Adrenal gland (tissue), 12 donors: ENCODE data around the gene MYH3. TPM values are rescaled to one million over a fixed set of nuclear protein-coding genes. Genes with fewer than 3 reads are reported as not detected.
A peak's percentile ranks its signal among the peaks of the same experiment; 100 is the strongest.

Experiments used
- DNase-seq, 7 donors: peaks; one replicate each; pipeline ENCODE4 v3.0.0-alpha.2; 2019 to 2020
- H3K27ac ChIP-seq, 5 donors: fragments of 200-600 bp; sonication (generic) in 4 of 5; 1 replicate in 3 of 5; 2 replicates in 2 of 5; pipeline versions ENCODE4 v1.5.1 to v1.8.0; 2016 to 2020; ENCODE audit warnings: mild to moderate bottlenecking in 1 of 5
- H3K27me3 ChIP-seq: fragments of 200-600 bp; 2 replicates; pipeline ENCODE4 v1.8.0; 2021
- H3K36me3 ChIP-seq, 2 donors: fragments of 200-600 bp; replicated peaks in 1 of 2; 1 replicate in 1 of 2; 2 replicates in 1 of 2; pipeline versions ENCODE4 v1.5.1 to v1.8.0; 2018 to 2022
- H3K4me1 ChIP-seq, 2 donors: fragments of 200-600 bp; replicated peaks in 1 of 2; 1 replicate in 1 of 2; 2 replicates in 1 of 2; pipeline versions ENCODE4 v1.5.1 to v1.8.0; 2018 to 2021
- H3K4me3 ChIP-seq, 4 donors: fragments of 200-600 bp; sonication (generic) in 3 of 4; one replicate each; pipeline ENCODE4 v1.5.1; 2016 to 2018
- H3K9me3 ChIP-seq, 3 donors: fragments of 200-600 bp; sonication (generic) in 1 of 3; replicated peaks in 1 of 3; 1 replicate in 2 of 3; 2 replicates in 1 of 3; pipeline versions ENCODE4 v1.5.1 to v1.8.0; 2016 to 2021
- CTCF ChIP-seq, 6 experiments: fragments of 450-650 bp in 4 of 6; fragments of 200-600 bp in 2 of 6; sonication (generic) in 1 of 6; IDR thresholded peaks; 1 replicate in 5 of 6; 2 replicates in 1 of 6; pipeline versions ENCODE4 v1.5.1 to v1.8.0; 2016 to 2021; ENCODE audit warnings: antibody characterized with exemption in 6 of 6, mild to moderate bottlenecking in 2 of 6, moderate library complexity in 1 of 6
- POLR2A ChIP-seq, 2 donors: fragments of 450-650 bp; IDR thresholded peaks; one replicate each; pipeline ENCODE4 v1.6.1; 2017; ENCODE audit warnings: antibody characterized with exemption in 2 of 2, mild to moderate bottlenecking in 2 of 2, moderate library complexity in 1 of 2
- WGBS, 4 donors: extraction: QIAGEN DNeasy Blood & Tissue Kit in 2 of 4; methylation state at CpG; one replicate each; pipeline versions ENCODE4 v1.1.5 to v1.1.7; 2013 to 2017; 5-methylcytosine and 5-hydroxymethylcytosine counted together
- intact Hi-C, 2 donors: fragments of 100-400 bp; cut with DNase I; formaldehyde crosslinking; loops; one replicate each; pipeline versions ENCODE4 v1.14.1 to v1.15.0; 2022 to 2023
- polyA plus RNA-seq, 3 donors: library from polyadenylated mRNA; stranded (reverse); fragments of 200-250 nt in 2 of 3; fragments of 350-450 nt in 1 of 3; fragmentation: Illumina TruSeq in 1 of 3; extraction: RNeasy Lipid Tissue Mini Kit (QIAGEN cat#74804) in 1 of 3; gene quantifications; one replicate each; pipeline ENCODE4 v1.2.3, GENCODE V29; 2013 to 2014
- total RNA-seq, 9 donors: library from RNA; depleted of rRNA in 4 of 9; stranded (reverse); fragments of >200 nt in 4 of 9; fragments of 120-200 nt in 1 of 9; fragmentation: NEBNext Ultra II Directional in 1 of 9; extraction: Animal tissue kit (Norgen Biotek cat#: 25700) in 1 of 9; gene quantifications; one replicate each; pipeline versions ENCODE4 v1.1.0 to v1.2.4, GENCODE V29; 2013 to 2023
- donor health status: healthy with polysubstance abuse.
- donor health status: Bipolar disorder and iron deficiency.
- donor health status: DM: yes; HTN: yes; CAD: no.
- donor health status: DM: no; HTN: no; CAD: no.
- donor health status: DM: no; HTN: no; CAD: no.
- donor health status: DM: yes; HTN: yes; CAD: no.

MYH3 gene
- total and polyA plus RNA-seq, 12 donors, result 0.43 to 9.3 (median 0.95) TPM; not detected in 1

GRCh38 chr17:10668775-10669174 lies 11.7 kb upstream of the MYH3 start:
- H3K36me3 ChIP-seq, result no peaks in the 10 kb centered on the region
- no peak for TF ChIP-seq CTCF (IDR thresholded peaks at IDR 0.05)
- H3K4me1 ChIP-seq, result no peaks in the 10 kb centered on the region
- H3K27me3 ChIP-seq, result no peaks in the 10 kb centered on the region
- peak in 1 of 7 donors; percentile 13 for DNase-seq
- intact Hi-C loops, result no loop called here
- 80 to 100% (median 88%) methylated on average over 1 of the region's 1 CpG for WGBS, 4 donors
- H3K27ac ChIP-seq, result no peak overlapping the region
- H3K9me3 ChIP-seq, result no peaks in the 10 kb centered on the region
- H3K4me3 ChIP-seq, result no peak overlapping the region

GRCh38 chr17:10666906-10667305 lies 9.8 kb upstream of the MYH3 start:
- intact Hi-C loops, result no loop called here
- H3K27ac ChIP-seq, result no peak overlapping the region
- 79 to 93% (median 86%) methylated on average over 5 of the region's 5 CpGs for WGBS, 4 donors
- no peaks in the 10 kb centered on the region for H3K27me3 ChIP-seq
- TF ChIP-seq POLR2A (IDR thresholded peaks at IDR 0.05), result no peak
- H3K36me3 ChIP-seq, result no peaks in the 10 kb centered on the region
- H3K9me3 ChIP-seq, result no peaks in the 10 kb centered on the region
- H3K4me1 ChIP-seq, result no peaks in the 10 kb centered on the region
- DNase-seq, result no peak
- no peak overlapping the region for H3K4me3 ChIP-seq

- Histone ChIP-seq H3K27ac (no peak overlapping the region), H3K27me3 (no peaks in the 10 kb centered on the region), H3K4me3 (no peak overlapping the region), H3K4me1 (no peaks in the 10 kb centered on the region), H3K36me3 (no peaks in the 10 kb centered on the region), H3K9me3 (no peaks in the 10 kb centered on the region)
- intact Hi-C loops, result no loop called here
- WGBS, 4 donors, result 89 to 94% (median 94%) methylated on average over 9 of the region's 9 CpGs
- no peak for TF ChIP-seq POLR2A (IDR thresholded peaks at IDR 0.05)
- no peak for TF ChIP-seq CTCF (IDR thresholded peaks at IDR 0.05)
- DNase-seq, result no peak
Observed at GRCh38 chr17:10664571-10664970, 7.5 kb upstream of the MYH3 start.

GRCh38 chr17:10663231-10663630 lies 6.1 kb upstream of the MYH3 start:
- Histone ChIP-seq H3K27ac (no peak overlapping the region), H3K27me3 (no peaks in the 10 kb centered on the region), H3K4me3 (no peak overlapping the region), H3K9me3 (no peaks in the 10 kb centered on the region), H3K4me1 (no peaks in the 10 kb centered on the region), H3K36me3 (no peaks in the 10 kb centered on the region)
- no peak for DNase-seq
- intact Hi-C loops, result no loop called here
- TF ChIP-seq POLR2A (IDR thresholded peaks at IDR 0.05), result no peak
- WGBS, 4 donors, result 86 to 90% (median 88%) methylated on average over 6 of the region's 6 CpGs

- no peak overlapping the region for H3K27ac ChIP-seq
- no peaks in the 10 kb centered on the region for H3K27me3 ChIP-seq
- TF ChIP-seq CTCF (IDR thresholded peaks at IDR 0.05) (no peak), POLR2A (IDR thresholded peaks at IDR 0.05) (no peak)
- H3K4me3 ChIP-seq, result no peak overlapping the region
- intact Hi-C loops, result no loop called here
- no peaks in the 10 kb centered on the region for H3K9me3 ChIP-seq
- DNase-seq, result peak in 1 of 7 donors; percentile 20
- WGBS, 4 donors, result 82 to 89% (median 88%) methylated on average over 9 to 10 of the region's 10 CpGs
- no peaks in the 10 kb centered on the region for H3K36me3 ChIP-seq
- H3K4me1 ChIP-seq, result no peaks in the 10 kb centered on the region
Observed at GRCh38 chr17:10661437-10661836, 4.3 kb upstream of the MYH3 start.
